Measurements from ENCODE around the gene EXOC7. TPM values are rescaled to one million over a fixed set of nuclear protein-coding genes. Genes with fewer than 3 reads are reported as not detected.
"Not testable (repeated sequence)": the region's sequence is repeated elsewhere in the genome, so short reads cannot be mapped to it uniquely, and the experiment has no call there.

The EXOC7 gene
- total RNA-seq, 1 donor from 2014 or later: 82.2 TPM

GRCh38 chr17:76053246-76054111 is 50.1 kb downstream of the EXOC7 start:
- intact Hi-C loops (cut with micrococcal nuclease): no loop called here
- no peak for ATAC-seq
- no peak for DNase-seq

- intact Hi-C loops (cut with micrococcal nuclease): no loop called here
- no peak for ATAC-seq
- no peak for DNase-seq
Observed at GRCh38 chr17:76051561-76051960, 52.0 kb downstream of the EXOC7 start.

GRCh38 chr17:76050538-76051467 is 52.8 kb downstream of the EXOC7 start:
- no peak for DNase-seq
- peak; percentile 18 for ATAC-seq
- intact Hi-C loops (cut with micrococcal nuclease): no loop called here

DNA sequence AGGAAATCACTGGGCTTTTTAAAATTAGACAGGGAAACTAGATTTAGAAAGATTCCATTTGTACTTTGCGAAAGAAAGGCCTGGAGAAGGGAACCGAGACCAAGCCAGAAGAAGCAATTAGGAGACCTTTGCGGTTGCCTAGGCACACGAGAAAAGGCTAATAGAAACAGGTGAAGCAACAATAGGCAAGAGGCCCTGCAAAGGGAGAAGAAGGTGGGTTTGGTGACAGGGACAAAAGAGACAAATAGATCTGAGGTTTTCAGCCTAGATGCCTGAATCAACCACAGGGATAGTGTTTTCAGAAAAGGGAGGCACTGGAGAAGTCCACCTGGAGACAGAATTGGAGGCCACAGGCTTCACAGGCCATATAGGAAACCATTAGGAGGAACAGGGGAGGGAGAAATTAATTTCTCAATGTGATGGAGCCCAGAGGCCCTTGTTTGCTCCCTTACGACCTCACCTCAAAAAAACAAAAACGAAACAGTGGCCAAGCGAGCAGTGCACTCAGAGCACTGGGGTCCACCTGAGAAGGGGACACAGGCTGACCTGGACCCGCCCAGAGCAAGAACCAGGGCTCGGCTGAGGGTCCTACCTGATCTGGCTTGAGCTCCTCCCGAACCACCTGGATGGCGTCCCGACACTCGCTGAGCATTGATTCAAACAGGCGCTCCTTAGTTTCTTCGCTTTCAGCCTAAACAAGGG is 53.6 kb downstream of the EXOC7 start:
- DNase-seq (no peak), ATAC-seq (no peak)

DNA sequence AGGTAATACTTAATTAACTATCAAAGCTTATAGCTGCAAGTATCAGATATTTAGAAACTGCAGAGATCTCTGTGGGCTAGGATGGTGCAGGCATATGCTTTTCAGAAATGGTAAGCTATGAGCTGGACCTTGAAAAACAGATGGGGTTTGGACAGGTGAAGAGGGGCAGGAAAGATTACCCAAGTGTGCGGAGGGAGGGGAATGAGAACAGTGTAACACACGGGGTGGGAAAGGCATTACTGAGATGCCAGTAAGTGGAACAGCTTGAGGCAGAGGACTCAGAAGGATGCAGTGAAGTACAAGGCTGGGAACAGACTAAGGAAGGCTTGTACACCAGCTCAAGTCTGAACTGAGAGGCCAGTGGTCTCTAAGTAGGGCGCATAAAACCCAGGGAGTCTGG is 54.3 kb downstream of the EXOC7 start:
- no peak for ATAC-seq

More for the DNA sequence above, 53.6 kb downstream of the EXOC7 start:
- intact Hi-C loops (cut with micrococcal nuclease): no loop called here

DNA sequence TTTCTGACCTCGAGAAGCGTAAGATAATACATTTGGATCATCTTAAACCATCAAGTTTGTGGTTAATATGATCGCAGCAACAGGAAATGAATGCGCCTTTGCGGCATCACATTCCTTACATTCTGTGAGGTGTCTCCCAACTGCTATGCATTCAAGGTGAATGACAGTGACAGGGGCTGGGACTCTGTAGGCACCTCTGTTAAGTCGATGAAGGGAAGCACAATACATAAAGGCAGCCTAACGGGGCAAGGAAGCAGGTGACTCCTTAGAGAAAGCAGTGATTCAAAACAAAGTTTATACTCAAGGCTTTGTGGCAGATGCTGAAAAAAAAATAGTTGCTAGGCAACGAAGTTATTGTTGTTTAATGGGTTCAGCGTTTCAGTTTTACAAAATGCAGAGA is 54.9 kb downstream of the EXOC7 start:
- intact Hi-C loops (cut with micrococcal nuclease): no loop called here
- no peak for ATAC-seq
- DNase-seq: no peak

More for the DNA sequence above, 54.3 kb downstream of the EXOC7 start:
- DNase-seq: no peak
- intact Hi-C loops (cut with micrococcal nuclease): no loop called here

DNA sequence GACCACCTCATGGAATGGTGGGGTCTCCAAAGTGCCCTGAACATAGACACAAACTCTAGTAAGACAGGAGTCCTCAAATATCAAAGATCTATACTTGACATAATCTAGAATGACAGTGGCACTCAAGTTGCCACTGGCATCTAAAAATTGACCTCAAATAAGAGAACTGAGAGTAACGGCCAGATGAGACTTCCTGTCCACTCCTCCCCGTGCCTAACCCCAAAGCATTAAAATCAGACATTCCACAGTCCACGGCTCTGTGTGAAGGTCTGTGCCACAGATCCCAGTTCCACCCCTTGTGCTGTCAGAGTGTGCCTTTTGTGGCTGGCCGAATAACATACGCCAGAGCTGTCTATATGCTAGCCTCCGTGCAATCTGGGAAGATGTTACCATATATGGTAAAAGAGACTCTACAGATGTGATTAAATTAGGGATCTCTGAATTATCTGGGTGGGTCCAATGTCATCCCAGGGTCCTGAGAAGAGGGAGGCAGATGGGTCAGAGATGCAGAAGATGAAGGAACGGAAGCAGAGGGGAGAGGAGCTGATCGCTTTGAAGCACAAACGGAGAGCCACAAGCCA is 55.5 kb downstream of the EXOC7 start:
- intact Hi-C loops (cut with micrococcal nuclease): no loop called here
- DNase-seq (no peak), ATAC-seq (no peak)

- DNase-seq (no peak), ATAC-seq (no peak)
- intact Hi-C loops (cut with micrococcal nuclease): no loop called here
Observed at GRCh38 chr17:76046064-76046463, 57.5 kb downstream of the EXOC7 start.

DNA sequence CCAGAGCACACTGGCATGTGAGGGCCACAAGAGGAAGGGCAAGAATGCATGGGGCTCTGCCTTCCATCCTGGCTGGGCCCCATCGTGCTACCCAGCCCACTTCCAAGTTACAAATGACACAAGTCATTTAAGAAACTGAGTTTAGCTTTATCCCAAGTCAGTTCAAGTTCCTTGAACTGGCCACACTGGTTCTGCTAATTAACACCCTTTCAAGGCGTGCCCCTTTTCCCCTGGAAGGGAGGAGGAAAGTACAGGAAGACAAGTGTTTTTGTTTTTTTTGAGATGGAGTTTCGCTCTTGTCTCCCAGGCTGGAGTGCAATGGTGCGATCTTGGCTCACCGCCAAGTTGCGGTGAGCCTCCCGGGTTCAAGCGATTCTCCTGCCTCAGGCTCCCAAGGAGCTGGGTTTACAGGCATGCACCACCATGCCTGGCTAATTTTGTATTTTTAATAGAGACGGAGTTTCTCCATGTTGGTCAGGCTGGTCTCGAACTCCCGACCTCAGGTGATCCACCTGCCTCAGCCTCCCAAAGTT is 59.0 kb downstream of the EXOC7 start:
- intact Hi-C loops (cut with micrococcal nuclease); ATAC-seq; DNase-seq: not testable (repeated sequence)

DNA sequence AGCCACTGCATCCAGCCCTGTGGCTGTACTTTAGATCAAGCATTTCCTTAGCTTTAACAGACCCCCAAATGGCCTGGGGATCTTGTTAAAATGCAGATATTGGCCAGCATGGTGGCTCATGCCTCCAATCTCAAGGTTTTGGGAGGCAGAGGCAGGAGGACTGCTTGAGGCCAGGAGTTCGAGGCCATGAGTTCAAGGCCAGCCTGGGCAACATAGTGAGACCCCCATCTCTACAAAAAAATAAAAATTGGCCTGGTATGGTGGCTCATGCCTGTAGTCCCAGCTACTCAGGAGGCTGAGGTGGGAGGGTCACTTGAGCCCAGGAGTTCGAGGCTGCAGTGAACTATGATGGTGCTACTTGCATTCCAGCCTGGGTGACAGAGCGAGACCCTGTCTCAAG is 60.7 kb downstream of the EXOC7 start:
- intact Hi-C loops (cut with micrococcal nuclease); ATAC-seq: not testable (repeated sequence)

GRCh38 chr17:76040376-76040775 is 63.2 kb downstream of the EXOC7 start:
- intact Hi-C loops (cut with micrococcal nuclease): no loop called here

More for the DNA sequence above, 60.7 kb downstream of the EXOC7 start:
- not testable (repeated sequence) for DNase-seq

DNA sequence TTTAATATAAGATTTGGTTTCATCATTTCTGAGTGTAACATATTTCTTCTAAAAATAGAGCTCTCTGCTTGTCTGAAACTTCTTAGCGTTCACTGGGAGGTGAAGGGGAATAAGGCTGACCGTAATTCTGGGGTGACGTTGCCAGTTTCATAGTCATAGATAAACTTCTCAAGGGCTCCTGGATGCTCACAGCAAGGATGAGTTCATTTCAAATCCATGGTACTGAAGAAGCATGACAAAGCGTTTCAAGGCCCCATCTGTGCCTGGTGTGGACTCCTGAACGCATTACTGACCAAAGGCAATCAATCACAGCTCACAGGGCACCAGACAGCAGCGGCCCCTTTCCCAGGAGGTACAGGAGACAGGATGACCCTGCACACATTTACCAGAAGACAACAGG is 64.5 kb downstream of the EXOC7 start:
- DNase-seq (no peak), ATAC-seq (no peak)
- intact Hi-C loops (cut with micrococcal nuclease): no loop called here

More at GRCh38 chr17:76040376-76040775, 63.2 kb downstream of the EXOC7 start:
- ATAC-seq (no peak), DNase-seq (no peak)

DNA sequence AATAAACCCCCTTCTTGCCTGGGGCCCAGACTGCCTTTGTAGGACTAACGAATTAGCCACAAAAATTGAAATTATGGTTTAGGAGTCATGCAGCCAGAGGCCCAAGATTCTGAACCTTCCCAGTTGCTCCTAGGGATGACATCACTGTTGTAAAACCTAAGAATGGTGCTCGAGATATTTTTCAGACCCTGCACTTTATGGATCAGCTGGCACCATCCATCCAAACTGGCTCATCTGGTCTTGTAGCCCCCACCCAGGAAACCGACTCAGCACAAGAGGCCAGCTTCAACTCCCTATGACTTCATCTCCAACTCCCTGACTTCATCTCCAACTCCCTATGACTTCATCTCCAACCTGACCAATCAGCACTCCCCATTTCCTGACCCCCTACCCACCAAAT is 65.5 kb downstream of the EXOC7 start:
- DNase-seq: no peak

DNA sequence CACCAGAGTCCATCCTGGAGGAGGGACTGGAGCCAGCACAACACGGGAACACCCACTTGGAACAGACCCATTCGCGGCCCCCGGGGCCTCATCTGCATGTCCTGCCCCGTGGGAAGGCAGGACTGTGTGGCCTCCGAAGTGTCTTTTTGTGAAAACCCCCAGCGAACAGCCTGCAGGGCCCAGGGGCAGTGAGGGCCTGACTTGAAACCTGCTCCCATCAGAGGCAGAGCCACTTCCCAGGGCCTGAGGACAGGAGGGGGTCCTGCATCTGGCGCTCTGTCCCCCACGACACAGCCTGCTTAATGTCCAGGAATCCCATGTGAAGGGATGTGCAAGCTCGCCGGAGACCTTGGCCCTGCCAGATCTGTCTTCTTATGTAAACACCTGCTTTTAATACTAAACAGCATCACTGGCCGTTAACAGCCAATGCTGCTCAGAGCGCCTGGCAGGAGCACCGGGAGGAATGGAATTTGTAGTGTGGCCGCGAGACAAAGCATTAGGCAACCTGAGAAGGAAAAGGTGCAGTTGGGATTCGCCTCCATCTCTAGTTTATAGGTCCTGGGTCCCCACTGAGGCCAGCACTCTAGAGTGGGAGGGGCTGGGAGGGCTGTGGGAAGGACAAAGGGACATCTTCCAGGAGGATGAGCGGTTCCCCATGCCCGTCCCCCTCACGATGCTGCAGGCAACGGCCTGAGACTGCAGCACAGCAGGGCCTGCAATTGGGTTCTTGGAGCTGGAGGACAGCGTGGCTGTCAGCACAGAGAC is 66.9 kb downstream of the EXOC7 start:
- intact Hi-C loops (cut with micrococcal nuclease): no loop called here
- DNase-seq (no peak), ATAC-seq (peak; percentile 48)

More for the DNA sequence above, 65.5 kb downstream of the EXOC7 start:
- ATAC-seq: no peak
- intact Hi-C loops (cut with micrococcal nuclease): no loop called here

DNA sequence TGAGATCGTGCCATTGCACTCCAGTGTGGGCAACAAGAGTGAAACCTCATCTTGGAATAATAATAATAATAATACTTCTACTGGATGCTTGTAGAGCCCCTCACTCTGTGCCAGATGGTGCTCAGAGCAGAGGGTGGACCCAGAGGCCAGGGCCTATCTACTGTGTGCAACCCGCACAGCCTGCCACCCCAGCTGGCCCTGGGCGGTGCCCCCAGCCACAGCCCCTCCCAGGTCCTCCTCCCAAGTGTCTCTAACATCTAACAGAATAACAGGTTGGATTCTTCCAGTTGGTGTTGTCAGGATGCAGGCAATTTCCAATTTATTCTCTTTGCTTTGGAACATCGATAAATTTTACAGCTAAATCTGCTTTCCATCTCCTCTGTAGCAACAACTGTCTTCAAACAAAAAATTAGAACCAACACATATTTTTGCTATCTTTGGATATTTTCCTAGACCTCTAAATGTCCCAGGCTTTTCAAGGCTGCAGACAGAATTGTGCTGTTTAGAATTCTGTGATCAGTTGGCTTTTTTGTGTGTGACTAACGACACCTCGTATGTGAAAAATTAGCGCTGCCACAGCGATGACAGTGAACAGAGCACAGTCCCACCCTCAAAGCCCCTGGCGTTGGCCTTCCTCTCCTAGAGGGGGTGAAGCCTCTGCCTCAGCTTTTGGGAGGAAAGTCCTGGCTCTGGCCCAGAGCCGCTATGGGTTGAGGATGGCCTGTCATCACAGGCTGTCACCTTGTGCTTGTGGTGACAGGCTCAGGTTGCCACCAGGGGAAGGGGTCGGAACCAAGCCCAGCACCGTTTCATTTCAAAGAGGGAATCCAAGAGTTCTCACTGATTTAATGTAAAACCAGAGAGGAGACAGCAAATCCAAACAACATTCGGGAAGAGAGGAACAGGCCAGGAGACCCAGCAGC is 68.9 kb downstream of the EXOC7 start:
- DNase-seq (peak; percentile 10), ATAC-seq (no peak)
- intact Hi-C loops (cut with micrococcal nuclease): no loop called here

- intact Hi-C loops (cut with micrococcal nuclease): no loop called here
- DNase-seq: peak; percentile 4
- ATAC-seq: no peak
Observed at GRCh38 chr17:76033139-76033538, 70.4 kb downstream of the EXOC7 start.

GRCh38 chr17:76032780-76033108 is 70.8 kb downstream of the EXOC7 start:
- intact Hi-C loops (cut with micrococcal nuclease): no loop called here
- DNase-seq: no peak
- no peak for ATAC-seq

Data from left ventricle myocardium superior (tissue), 1 donor.